SU-DHL-6 (cell line): Measurements from ENCODE around the gene TMEM131L.

Experiments used
- EZH2phosphoT487 ChIP-seq: fragments of 200-600 bp; sonication (generic), shearing (Covaris generic); conservative IDR thresholded peaks from 2 replicates; pipeline ENCODE4 v1.6.1; 2018; ENCODE audit warnings: mild to moderate bottlenecking, antibody characterized with exemption, low read length, moderate library complexity, mixed read lengths
- TF ChIP-seq, protein P1 (sequence below): fragments of 200-600 bp; sonication (generic); IDR thresholded peaks from one replicate; pipeline ENCODE4 v1.5.1; 2017; ENCODE audit warnings: antibody characterized with exemption, mild to moderate bottlenecking, low read length, moderate library complexity; ENCODE audit not compliant: insufficient read depth, poor library complexity, severe bottlenecking

DNA sequence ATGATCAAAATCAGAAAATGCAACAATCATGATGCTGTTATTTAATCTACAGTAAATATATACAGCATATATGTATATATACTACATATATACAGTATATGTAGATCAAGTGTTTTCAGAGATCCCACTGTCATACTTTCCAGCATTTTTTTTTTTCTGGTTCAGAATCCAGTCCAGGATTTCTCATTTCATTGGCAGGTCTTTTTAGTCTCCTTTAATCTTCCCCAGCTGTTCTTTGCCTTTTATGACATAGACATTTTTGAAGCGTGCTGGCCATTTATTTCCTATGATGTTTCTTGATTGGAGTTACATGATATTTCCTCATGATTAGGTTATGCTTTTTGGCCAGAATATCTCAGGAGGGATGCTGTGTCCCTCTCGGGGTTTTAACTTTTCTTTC, 125.9 kb downstream of the TMEM131L start:
- TF ChIP-seq, protein P1, sequence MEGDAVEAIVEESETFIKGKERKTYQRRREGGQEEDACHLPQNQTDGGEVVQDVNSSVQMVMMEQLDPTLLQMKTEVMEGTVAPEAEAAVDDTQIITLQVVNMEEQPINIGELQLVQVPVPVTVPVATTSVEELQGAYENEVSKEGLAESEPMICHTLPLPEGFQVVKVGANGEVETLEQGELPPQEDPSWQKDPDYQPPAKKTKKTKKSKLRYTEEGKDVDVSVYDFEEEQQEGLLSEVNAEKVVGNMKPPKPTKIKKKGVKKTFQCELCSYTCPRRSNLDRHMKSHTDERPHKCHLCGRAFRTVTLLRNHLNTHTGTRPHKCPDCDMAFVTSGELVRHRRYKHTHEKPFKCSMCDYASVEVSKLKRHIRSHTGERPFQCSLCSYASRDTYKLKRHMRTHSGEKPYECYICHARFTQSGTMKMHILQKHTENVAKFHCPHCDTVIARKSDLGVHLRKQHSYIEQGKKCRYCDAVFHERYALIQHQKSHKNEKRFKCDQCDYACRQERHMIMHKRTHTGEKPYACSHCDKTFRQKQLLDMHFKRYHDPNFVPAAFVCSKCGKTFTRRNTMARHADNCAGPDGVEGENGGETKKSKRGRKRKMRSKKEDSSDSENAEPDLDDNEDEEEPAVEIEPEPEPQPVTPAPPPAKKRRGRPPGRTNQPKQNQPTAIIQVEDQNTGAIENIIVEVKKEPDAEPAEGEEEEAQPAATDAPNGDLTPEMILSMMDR: no peak
- TF ChIP-seq EZH2phosphoT487: no peak
